Measurements from ENCODE around the gene TEX2. TPM values are rescaled to one million over a fixed set of nuclear protein-coding genes. Genes with fewer than 3 reads are reported as not detected.
"Not testable (repeated sequence)": the region's sequence is repeated elsewhere in the genome, so short reads cannot be mapped to it uniquely, and the experiment has no call there.

The TEX2 gene
- total and polyA plus RNA-seq, 8 donors: 8.9 to 30.3 (median 22.4) TPM

DNA sequence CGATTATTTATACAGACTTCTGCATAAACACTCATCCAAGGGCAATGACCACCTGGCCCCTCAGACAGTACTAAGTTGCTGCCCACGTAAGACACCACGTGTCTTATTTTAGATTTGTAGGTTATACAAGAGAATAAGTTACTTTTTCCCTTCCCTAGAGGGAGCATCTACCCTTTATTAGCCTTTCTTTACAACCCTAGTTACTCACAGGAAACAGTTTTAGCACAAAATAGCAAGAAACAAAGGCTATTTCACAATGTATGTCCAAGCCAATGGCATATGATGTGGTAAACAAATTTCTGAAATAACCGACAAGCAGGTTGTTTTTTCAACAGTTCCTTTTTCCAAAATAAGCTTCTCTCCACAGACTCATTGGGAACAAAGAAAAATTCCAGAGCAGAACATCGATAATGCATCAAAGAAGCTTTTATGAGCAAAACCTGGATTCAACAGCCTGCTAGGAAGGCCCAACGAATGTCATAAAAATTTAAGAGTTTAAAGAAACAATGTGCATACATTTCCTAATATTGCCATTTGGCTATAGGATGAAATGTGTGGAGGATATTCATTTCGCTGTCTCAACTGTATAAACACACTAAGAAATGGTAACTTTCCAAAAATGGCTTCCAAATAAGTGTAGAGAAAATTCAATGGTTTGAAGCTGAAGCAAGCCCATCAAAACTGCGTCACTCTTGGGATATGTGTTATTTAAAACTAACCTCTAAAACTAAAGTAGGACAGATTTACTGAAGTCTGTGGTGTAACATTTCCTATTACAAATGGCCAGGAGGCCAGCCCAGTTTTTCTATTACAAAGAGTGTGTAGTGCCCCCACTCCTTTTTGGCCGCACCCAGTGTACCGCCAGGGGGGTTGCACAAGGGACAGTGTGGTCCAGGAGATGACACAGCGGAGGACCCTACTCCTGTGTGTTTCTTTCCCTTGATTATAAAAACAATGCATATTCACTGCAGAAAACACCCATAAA, 82.7 kb downstream of the TEX2 start:
- ATAC-seq (peak in 1 of 4 donors; percentile 9), FAIRE-seq (no peak), DNase-seq (no peak)
- Histone ChIP-seq H3K27ac (no peak overlapping the region), H3K36me3 (peaks cover 0 to 6% (median 0%) of the 10 kb centered on the region in 3 donors), H3K9me3 (no peaks in the 10 kb centered on the region), H3K27me3 (no peaks in the 10 kb centered on the region), H3K4me1 (peaks cover 10 to 30% (median 16%) of the 10 kb centered on the region in 3 donors), H3K4me3 (no peak overlapping the region)
- intact Hi-C loops (cut with DNase I): no loop called here
- WGBS, 2 donors: 81 to 84% methylated on average over 11 of the region's 11 CpGs
- TF ChIP-seq, protein P1, sequence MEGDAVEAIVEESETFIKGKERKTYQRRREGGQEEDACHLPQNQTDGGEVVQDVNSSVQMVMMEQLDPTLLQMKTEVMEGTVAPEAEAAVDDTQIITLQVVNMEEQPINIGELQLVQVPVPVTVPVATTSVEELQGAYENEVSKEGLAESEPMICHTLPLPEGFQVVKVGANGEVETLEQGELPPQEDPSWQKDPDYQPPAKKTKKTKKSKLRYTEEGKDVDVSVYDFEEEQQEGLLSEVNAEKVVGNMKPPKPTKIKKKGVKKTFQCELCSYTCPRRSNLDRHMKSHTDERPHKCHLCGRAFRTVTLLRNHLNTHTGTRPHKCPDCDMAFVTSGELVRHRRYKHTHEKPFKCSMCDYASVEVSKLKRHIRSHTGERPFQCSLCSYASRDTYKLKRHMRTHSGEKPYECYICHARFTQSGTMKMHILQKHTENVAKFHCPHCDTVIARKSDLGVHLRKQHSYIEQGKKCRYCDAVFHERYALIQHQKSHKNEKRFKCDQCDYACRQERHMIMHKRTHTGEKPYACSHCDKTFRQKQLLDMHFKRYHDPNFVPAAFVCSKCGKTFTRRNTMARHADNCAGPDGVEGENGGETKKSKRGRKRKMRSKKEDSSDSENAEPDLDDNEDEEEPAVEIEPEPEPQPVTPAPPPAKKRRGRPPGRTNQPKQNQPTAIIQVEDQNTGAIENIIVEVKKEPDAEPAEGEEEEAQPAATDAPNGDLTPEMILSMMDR (IDR thresholded peaks at IDR 0.05): no peak

GRCh38 chr17:64179024-64179423, 84.0 kb downstream of the TEX2 start:
- FAIRE-seq; H3K9me3 ChIP-seq; H3K27ac ChIP-seq; H3K27me3 ChIP-seq; H3K4me3 ChIP-seq; ATAC-seq; intact Hi-C loops (cut with DNase I); DNase-seq; H3K36me3 ChIP-seq: not testable (repeated sequence)
- 46 to 47% methylated on average over 4 of the region's 4 CpGs for WGBS, 2 donors
- peaks cover 10 to 38% (median 19%) of the 10 kb centered on the region in 3 donors for H3K4me1 ChIP-seq

- 47 to 51% methylated on average over 9 of the region's 9 CpGs for WGBS, 2 donors
- intact Hi-C loops (cut with DNase I): no loop called here
- TF ChIP-seq, protein P1 (IDR thresholded peaks at IDR 0.05): no peak
- Histone ChIP-seq H3K4me1 (peaks cover 10 to 38% (median 19%) of the 10 kb centered on the region in 3 donors), H3K9me3 (no peaks in the 10 kb centered on the region), H3K36me3 (no peaks in the 10 kb centered on the region), H3K27me3 (no peaks in the 10 kb centered on the region), H3K27ac (peak overlapping the region in 1 of 4 donors; percentile 4), H3K4me3 (no peak overlapping the region)
- DNase-seq (peak in 1 of 6 donors; percentile 63), FAIRE-seq (no peak), ATAC-seq (peak; percentile 20 to 63 (median 42))
Observed at GRCh38 chr17:64178011-64178825, 84.8 kb downstream of the TEX2 start.

DNA sequence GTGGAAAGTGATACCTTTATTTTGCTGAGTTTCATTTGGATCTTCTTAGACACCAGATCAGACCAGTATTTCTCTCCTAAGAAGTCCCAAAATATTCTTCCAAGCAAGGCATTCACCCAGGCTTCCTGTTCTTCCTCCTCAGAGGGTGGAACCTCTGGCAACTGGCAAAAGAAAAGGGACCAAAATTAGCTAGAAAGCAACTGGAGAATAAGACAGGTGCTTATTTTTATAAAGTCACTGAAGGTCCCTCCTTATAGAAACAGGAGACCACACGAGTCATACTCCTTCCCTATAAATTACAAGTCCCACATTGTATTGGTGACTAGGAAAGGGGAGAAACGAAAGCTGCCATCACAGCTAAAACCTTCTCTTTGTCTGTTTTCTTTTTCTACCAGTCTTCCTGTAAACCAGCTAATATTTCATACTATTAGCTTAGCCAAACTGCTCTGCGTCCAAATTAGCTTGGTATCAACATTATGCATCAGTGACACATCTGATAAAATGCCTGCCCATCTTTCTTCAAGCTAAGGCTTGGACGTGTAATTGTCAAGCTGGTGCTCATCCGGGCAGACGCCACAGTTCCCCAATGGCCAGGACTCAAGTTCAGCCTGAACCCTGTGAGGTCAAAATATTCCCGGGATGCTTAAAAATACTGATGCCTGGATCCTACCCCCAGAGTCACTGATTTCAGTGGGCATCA, 85.6 kb downstream of the TEX2 start:
- H3K4me3 ChIP-seq: no peak overlapping the region
- TF ChIP-seq, protein P1 (IDR thresholded peaks at IDR 0.05): no peak
- no peak overlapping the region for H3K27ac ChIP-seq
- no peaks in the 10 kb centered on the region for H3K9me3 ChIP-seq
- intact Hi-C loops (cut with DNase I): no loop called here
- WGBS, 2 donors: 81 to 82% methylated on average over 7 of the region's 7 CpGs
- no peaks in the 10 kb centered on the region for H3K36me3 ChIP-seq
- DNase-seq: no peak
- no peak for FAIRE-seq
- H3K27me3 ChIP-seq: no peaks in the 10 kb centered on the region
- H3K4me1 ChIP-seq: peaks cover 10 to 38% (median 19%) of the 10 kb centered on the region in 3 donors
- no peak for ATAC-seq

DNA sequence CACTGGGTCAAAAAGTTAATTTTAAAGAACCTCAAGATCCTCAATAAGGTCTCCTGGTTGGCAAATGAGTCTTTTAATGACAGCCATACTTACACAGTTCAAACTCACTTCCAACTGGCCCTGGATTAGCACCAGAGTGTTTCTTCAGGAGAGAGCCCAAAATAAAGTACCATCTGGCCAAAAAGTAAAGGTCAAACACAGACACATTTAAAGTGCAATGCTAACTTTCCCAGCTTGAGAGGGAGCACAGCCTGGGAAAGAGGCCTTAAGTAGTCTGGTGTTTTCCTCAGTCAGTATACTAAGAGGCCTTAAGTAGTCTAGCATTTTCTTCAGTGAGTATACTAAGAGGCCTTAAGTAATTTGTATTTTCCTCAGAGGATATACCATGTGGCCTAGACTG, 86.5 kb downstream of the TEX2 start:
- TF ChIP-seq, protein P1 (IDR thresholded peaks at IDR 0.05): no peak
- H3K36me3 ChIP-seq: no peaks in the 10 kb centered on the region
- FAIRE-seq (no peak), DNase-seq (no peak), ATAC-seq (peak in 2 of 4 donors; percentile 8 to 51)
- no peaks in the 10 kb centered on the region for H3K27me3 ChIP-seq
- intact Hi-C loops (cut with DNase I): no loop called here
- no peaks in the 10 kb centered on the region for H3K9me3 ChIP-seq
- H3K4me1 ChIP-seq: peaks cover 10 to 38% (median 19%) of the 10 kb centered on the region in 3 donors
- H3K27ac ChIP-seq: peak overlapping the region in 1 of 4 donors; percentile 3
- H3K4me3 ChIP-seq: no peak overlapping the region
